Sigmoid colon (tissue), 4 donors: Measurements from ENCODE around the gene BRINP3.

ENCODE experiments used
- CTCF ChIP-seq, 4 experiments: fragments of 450-650 bp in 3 of 4; fragments of 200-600 bp in 1 of 4; IDR thresholded peaks; one replicate each; pipeline ENCODE4 v1.5.1; 2016 to 2019; ENCODE audit warnings: antibody characterized with exemption in 4 of 4, mild to moderate bottlenecking in 3 of 4, moderate library complexity in 2 of 4
- POLR2A ChIP-seq, 2 donors: fragments of 450-650 bp; IDR thresholded peaks; one replicate each; pipeline ENCODE4 v1.6.1; 2016; ENCODE audit warnings: antibody characterized with exemption in 2 of 2, mild to moderate bottlenecking in 2 of 2, moderate library complexity in 2 of 2
- POLR2AphosphoS5 ChIP-seq, 4 donors: sonication (generic); formaldehyde crosslinking; IDR thresholded peaks; one replicate each; pipeline ENCODE4 v1.6.1; 2017; ENCODE audit warnings: antibody characterized with exemption in 4 of 4

- no peak for TF ChIP-seq CTCF (IDR thresholded peaks at IDR 0.05)
- no peak for TF ChIP-seq POLR2A (IDR thresholded peaks at IDR 0.05)
- no peak for TF ChIP-seq POLR2AphosphoS5 (IDR thresholded peaks at IDR 0.05)
Measured at GRCh38 chr1:190475421-190476141, 2.1 kb downstream of the BRINP3 start.
